T-helper 17 cell (primary cell): ENCODE data around the gene SOAT2. TPM values are rescaled to one million over a fixed set of nuclear protein-coding genes. Genes with fewer than 3 reads are reported as not detected.

Experiments
- ATAC-seq: fragments of 150-1000 bp; cut with Tn5 transposase; 2 replicates; pipeline ENCODE4 v1.10.0; 2021; ENCODE audit warnings: mild to moderate bottlenecking, moderate library complexity
- DNase-seq, 3 donors: peaks; one replicate each; pipeline versions ENCODE4 v3.0.0 to v3.0.0-alpha.2; 2020 to 2021
- H3K9me3 ChIP-seq: one replicate; pipeline ENCODE4 v1.7.0; 2013; ENCODE audit warnings: low read length, mild to moderate bottlenecking; ENCODE audit not compliant: control insufficient read depth, poor library complexity, severe bottlenecking
- H3K27ac Mint-ChIP-seq: one replicate; pipeline ENCODE4 v1.8.0; 2022; ENCODE audit warnings: mild to moderate bottlenecking, moderate library complexity, mixed read lengths
- H3K27me3 Mint-ChIP-seq: one replicate; pipeline ENCODE4 v1.8.0; 2022; ENCODE audit warnings: mixed read lengths
- H3K36me3 Mint-ChIP-seq: one replicate; pipeline ENCODE4 v1.8.0; 2022; ENCODE audit warnings: low read depth, mixed read lengths
- H3K4me1 Mint-ChIP-seq: one replicate; pipeline ENCODE4 v1.8.0; 2022; ENCODE audit warnings: mild to moderate bottlenecking, mixed read lengths
- H3K4me3 Mint-ChIP-seq: one replicate; pipeline ENCODE4 v1.8.0; 2022; ENCODE audit warnings: mild to moderate bottlenecking, moderate library complexity, mixed read lengths
- total RNA-seq, 4 donors: library from RNA in 2 of 4; stranded (reverse) in 2 of 4; gene quantifications; one replicate each; pipeline ENCODE4 v1.2.3 and lab custom pipeline; 2022 to 2026

SOAT2 gene
- total RNA-seq, 2 donors from 2014 or later: 0.83 to 2.5 TPM

DNA sequence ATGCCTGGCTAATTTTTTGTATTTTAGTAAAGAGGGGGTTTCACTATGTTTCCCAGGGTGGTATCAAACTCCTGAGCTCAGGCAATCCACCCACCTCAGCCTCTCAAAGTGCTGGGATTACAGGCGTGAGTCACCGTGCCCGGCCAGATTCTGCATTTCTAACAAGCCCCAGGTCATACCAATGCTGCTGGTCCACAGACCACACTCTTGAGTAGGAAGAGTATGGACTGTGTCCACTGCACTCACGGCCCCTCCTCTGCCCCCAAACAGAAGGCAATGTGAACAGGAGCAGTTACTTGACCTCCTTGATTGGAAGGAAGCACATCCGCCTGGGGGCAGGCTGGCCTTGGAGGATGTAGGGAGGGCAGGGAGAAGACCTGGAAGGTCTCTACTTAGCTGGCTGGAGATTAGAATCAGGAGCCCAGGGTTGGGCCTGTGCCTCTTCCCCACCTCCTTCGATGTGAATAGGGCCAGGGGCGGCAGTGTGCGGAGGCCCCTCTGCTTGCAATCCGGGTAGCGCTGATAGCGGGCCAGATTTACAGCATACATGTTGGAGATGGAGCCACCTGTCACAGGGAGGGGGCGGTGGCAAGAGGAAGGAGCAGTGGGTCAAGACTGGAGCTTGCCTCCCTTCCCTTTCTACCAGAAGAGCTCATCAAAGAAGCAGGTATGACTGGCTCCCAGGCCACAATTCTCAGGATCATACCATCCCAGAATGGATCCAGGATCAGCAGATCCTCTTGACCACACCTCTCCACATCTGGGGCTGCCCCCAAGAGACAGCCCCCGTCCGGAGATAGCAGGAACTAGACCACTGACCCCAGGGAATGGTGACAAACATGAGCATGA lies 67.8 kb downstream of the SOAT2 start:
- Mint-ChIP-seq H3K4me3 (no peak overlapping the region), H3K27me3 (no peaks in the 10 kb centered on the region), H3K4me1 (peaks cover 5% of the 10 kb centered on the region), H3K27ac (peak overlapping the region; percentile 74), H3K36me3 (peaks cover 7% of the 10 kb centered on the region)
- H3K9me3 ChIP-seq: no peaks in the 10 kb centered on the region
- no peak for ATAC-seq
- no peak for DNase-seq

DNA sequence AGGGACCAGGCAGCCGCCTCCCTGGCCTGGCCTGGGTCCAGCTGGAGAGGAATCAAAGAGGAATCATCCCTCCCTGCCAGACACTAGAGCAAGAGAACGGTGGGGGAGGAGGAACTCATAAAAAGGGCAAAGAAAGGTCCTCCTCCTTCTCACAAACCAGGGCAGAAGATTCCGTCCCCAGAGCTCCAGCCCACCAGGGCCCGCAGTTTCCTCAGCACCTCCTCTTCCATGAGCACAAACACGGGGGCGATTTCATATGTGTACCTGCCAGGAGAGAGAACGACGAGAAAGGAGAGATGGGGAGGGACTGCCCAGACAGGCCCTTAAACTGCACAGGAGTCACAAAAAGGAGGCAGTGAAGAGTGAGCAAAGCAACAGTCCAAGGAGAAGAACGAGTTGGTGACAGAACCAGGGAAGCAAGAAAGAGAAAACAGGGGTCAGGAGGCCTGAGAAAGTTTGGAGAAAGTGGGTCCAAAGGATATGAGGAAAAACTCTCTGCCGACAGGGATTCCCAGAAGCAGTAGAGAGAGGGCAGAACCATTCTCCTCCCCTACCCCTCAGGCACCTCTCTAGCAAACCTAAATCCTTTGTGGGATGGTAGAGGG lies 68.5 kb downstream of the SOAT2 start:
- Mint-ChIP-seq H3K27me3 (no peaks in the 10 kb centered on the region), H3K36me3 (peaks cover 7% of the 10 kb centered on the region), H3K27ac (peak overlapping the region; percentile 74), H3K4me3 (no peak overlapping the region), H3K4me1 (peaks cover 5% of the 10 kb centered on the region)
- H3K9me3 ChIP-seq: no peaks in the 10 kb centered on the region
- ATAC-seq (no peak), DNase-seq (no peak)

DNA sequence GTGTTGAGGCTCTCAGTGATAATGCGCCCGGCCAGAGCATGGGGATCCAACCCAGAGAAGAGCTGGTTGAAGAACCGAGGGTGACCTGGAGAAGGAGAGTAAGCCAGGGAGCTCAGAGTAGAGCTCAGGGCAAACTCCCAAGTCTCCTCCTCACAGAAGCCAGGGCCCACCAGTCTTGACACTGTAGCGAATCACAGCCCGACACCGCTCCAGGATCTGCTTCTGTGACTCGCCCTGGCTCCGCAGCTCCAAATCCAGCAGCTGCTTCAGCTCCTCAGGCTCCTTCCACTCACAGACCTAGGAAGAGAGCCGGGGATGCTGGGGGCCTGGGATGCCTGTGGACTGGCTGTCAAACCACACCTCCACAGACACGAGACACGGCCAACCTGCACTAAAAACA lies 69.1 kb downstream of the SOAT2 start:
- no peak for ATAC-seq
- H3K27ac Mint-ChIP-seq: peak overlapping the region; percentile 74
- peaks cover 7% of the 10 kb centered on the region for H3K36me3 Mint-ChIP-seq

DNA sequence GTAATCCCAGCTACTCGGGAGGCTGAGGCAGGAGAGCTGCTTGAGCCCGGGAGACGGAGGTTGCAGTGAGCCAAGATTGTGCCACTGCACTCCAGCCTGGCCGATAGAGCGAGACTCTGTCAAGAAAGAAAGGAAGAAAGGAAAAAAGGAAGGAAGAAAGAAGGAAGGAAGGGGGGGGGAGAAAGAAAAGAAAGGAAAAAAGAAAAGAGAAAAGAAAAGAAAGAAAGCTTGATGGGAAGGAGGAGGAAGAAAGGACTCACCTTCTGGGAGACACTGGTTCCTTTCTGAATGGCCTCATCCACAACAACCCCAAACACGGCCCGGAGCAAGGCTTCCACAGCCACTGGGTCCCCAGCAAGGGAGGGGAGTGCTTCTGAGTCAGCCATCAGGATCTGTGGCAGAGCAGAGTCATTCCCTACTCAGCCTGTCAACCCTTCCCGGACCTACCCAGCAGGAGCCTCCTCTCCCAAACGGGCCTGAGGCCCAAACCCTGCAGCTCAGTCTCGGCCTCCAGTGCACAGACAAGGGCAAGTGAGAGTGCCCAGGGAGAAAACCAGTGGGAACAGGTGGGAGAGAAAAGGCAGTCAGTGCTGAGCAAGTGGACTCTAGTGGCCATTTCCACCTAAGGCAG lies 69.9 kb downstream of the SOAT2 start:
- Mint-ChIP-seq H3K4me1 (peaks cover 5% of the 10 kb centered on the region), H3K27me3 (no peaks in the 10 kb centered on the region), H3K27ac (no peak overlapping the region), H3K36me3 (peaks cover 7% of the 10 kb centered on the region), H3K4me3 (no peak overlapping the region)
- no peaks in the 10 kb centered on the region for H3K9me3 ChIP-seq
- ATAC-seq (no peak), DNase-seq (no peak)

More for the DNA sequence above, 69.1 kb downstream of the SOAT2 start:
- Mint-ChIP-seq H3K4me3 (no peak overlapping the region), H3K4me1 (peaks cover 5% of the 10 kb centered on the region), H3K27me3 (no peaks in the 10 kb centered on the region)
- H3K9me3 ChIP-seq: no peaks in the 10 kb centered on the region
- no peak for DNase-seq

Other genes with a start within 250 kb of the SOAT2 start
- gene KRT8, start 198.4 kb upstream of the SOAT2 start, total RNA-seq: 1 to 10 TPM in 1 of 2 donors, under 1 TPM in 1; 0.67 to 3.2 TPM
- gene KRT18, start 154.4 kb upstream of the SOAT2 start, total RNA-seq: 1 to 10 TPM; 1.8 to 3.2 TPM
- gene EIF4B, start 97.0 kb upstream of the SOAT2 start, total RNA-seq: 100 to 1,000 TPM; 635 to 667 TPM
- 1 to 10 TPM; 1.4 to 3.1 TPM for gene TNS2, start 53.4 kb upstream of the SOAT2 start, total RNA-seq
- gene SPRYD3, start 24.1 kb upstream of the SOAT2 start, total RNA-seq: 10 to 100 TPM; 23.1 to 29.6 TPM
- gene IGFBP6, start 5.8 kb upstream of the SOAT2 start, total RNA-seq: under 1 TPM in 1 of 2 donors, not detected in 1; 0.45 TPM
- gene ZNF740, start 77.2 kb downstream of the SOAT2 start, total RNA-seq: 10 to 100 TPM; 24.3 to 34.6 TPM
- gene CSAD, start 77.4 kb downstream of the SOAT2 start, total RNA-seq: 10 to 100 TPM; 57.2 to 61.0 TPM
- gene ITGB7, start 103.8 kb downstream of the SOAT2 start, total RNA-seq: 100 to 1,000 TPM; 306 to 367 TPM
- gene RARG, start 128.7 kb downstream of the SOAT2 start, total RNA-seq: 10 to 100 TPM; 57.6 to 57.8 TPM
- gene ESPL1, start 164.8 kb downstream of the SOAT2 start, total RNA-seq: under 1 TPM; 0.30 to 0.83 TPM
- gene PFDN5, start 192.1 kb downstream of the SOAT2 start, total RNA-seq: 100 to 1,000 TPM; 566 to 600 TPM
- 10 to 100 TPM; 30.6 to 32.5 TPM for gene MYG1, start 196.2 kb downstream of the SOAT2 start, total RNA-seq
- 10 to 100 TPM; 31.2 to 31.8 TPM for gene AAAS, start 218.1 kb downstream of the SOAT2 start, total RNA-seq
- gene SP7, start 232.9 kb downstream of the SOAT2 start, total RNA-seq: not detected